HCT116 (cell line): ENCODE measurements around the gene NYAP1. TPM values are rescaled to one million over a fixed set of nuclear protein-coding genes. Genes with fewer than 3 reads are reported as not detected.

Experiments used
- ATAC-seq: fragments of 200-7000 bp; cut with Tn5 transposase; 2 replicates; pipeline ENCODE4 v1.9.1; 2020; ENCODE audit warnings: mild to moderate bottlenecking, moderate library complexity
- BruUV-seq: library from RNA; stranded (reverse); fragments of 400-500 nt; replicated peaks from 2 replicates; lab custom pipeline; 2021; lab: Mats Ljungman, UMichigan
- CTCF ChIA-PET: fragments of 300-600 bp; sonication (Branson Sonifier 250); formaldehyde crosslinking; loops from one replicate; lab custom pipeline; 2021; ENCODE audit warnings: antibody characterized with exemption; lab: Charles Lee
- POLR2A ChIA-PET: fragments of 300-600, 350-600 bp; sonication (Branson Sonifier 250); formaldehyde crosslinking; loops from one replicate; lab custom pipeline; 2021; ENCODE audit warnings: antibody characterized with exemption; lab: Charles Lee
- RAD21 ChIA-PET, 2 experiments: fragments of 300-600 bp; sonication (Branson Sonifier 250); formaldehyde crosslinking; loops; one replicate each; lab custom pipeline; 2023; ENCODE audit warnings: low total read pairs in 2 of 2; ENCODE audit not compliant: uncharacterized antibody in 2 of 2, unreplicated experiment in 2 of 2, low non-redundant PET in 1 of 2; lab: Charles Lee
- DNase-seq: peaks from one replicate; pipeline ENCODE4 v3.0.0-alpha.2; 2010; ENCODE audit warnings: low read depth, low spot score
- H2AFZ ChIP-seq: fragments of 200-600 bp; shearing (Covaris generic), sonication (generic); 2 replicates; pipeline ENCODE4 v1.6.1; 2017; ENCODE audit warnings: low read depth, mixed run types, mixed read lengths, antibody characterized with exemption, low read length; ENCODE audit not compliant: poor library complexity, severe bottlenecking
- H3K27ac ChIP-seq: 2 replicates; pipeline ENCODE4 v1.5.1; 2012; ENCODE audit warnings: low read depth, low read length
- H3K27me3 ChIP-seq: fragments of 200-600 bp; sonication (generic); 2 replicates; pipeline ENCODE4 v1.6.1; 2016; ENCODE audit warnings: mixed run types, low read length, mixed read lengths; ENCODE audit not compliant: insufficient read depth
- H3K36me3 ChIP-seq, 2 experiments: fragments of 200-500 bp in 1 of 2; fragments of 200-600 bp in 1 of 2; sonication (Bioruptor generic) in 1 of 2; sonication (generic) in 1 of 2; 2 replicates each; pipeline versions ENCODE4 v1.5.1 to v1.6.1; 2014 to 2016; ENCODE audit warnings: low read length in 2 of 2, inconsistent platforms in 1 of 2, mixed read lengths in 1 of 2, mixed run types in 1 of 2; ENCODE audit not compliant: insufficient read depth in 2 of 2, control insufficient read depth in 1 of 2
- H3K4me1 ChIP-seq, 2 experiments: fragments of 200-600 bp in 1 of 2; sonication (generic) in 1 of 2; 2 replicates each; pipeline versions ENCODE4 v1.5.1 to v1.6.1; 2012 to 2017; ENCODE audit warnings: low read length in 2 of 2, inconsistent platforms in 1 of 2, mild to moderate bottlenecking in 1 of 2, mixed read lengths in 1 of 2, mixed run types in 1 of 2, moderate library complexity in 1 of 2; ENCODE audit not compliant: insufficient read depth in 2 of 2, control insufficient read depth in 1 of 2
- H3K4me2 ChIP-seq: fragments of 200-600 bp; sonication (generic); 2 replicates; pipeline ENCODE4 v1.6.1; 2017; ENCODE audit warnings: mixed run types, low read length, mixed read lengths
- H3K4me3 ChIP-seq, 2 experiments: fragments of 200-600 bp in 1 of 2; sonication (generic) in 1 of 2; replicated peaks in 1 of 2; 2 replicates each; pipeline ENCODE4 v1.5.1; 2011 to 2016; ENCODE audit warnings: low read length in 2 of 2, control low read depth in 1 of 2, low read depth in 1 of 2, mild to moderate bottlenecking in 1 of 2, mixed read lengths in 1 of 2, mixed run types in 1 of 2
- H3K79me2 ChIP-seq: fragments of 200-600 bp; sonication (generic); 2 replicates; pipeline ENCODE4 v1.6.1; 2017; ENCODE audit warnings: mild to moderate bottlenecking, mixed run types, low read length, moderate library complexity, mixed read lengths; ENCODE audit not compliant: insufficient read depth
- H3K9ac ChIP-seq: fragments of 200-600 bp; sonication (generic); 2 replicates; pipeline ENCODE4 v1.6.1; 2016; ENCODE audit warnings: low read length, mixed read lengths
- H3K9me2 ChIP-seq: fragments of 200-600 bp; sonication (generic), shearing (Covaris generic); 2 replicates; pipeline ENCODE4 v1.6.1; 2017; ENCODE audit warnings: mixed run types, mild to moderate bottlenecking, moderate library complexity; ENCODE audit not compliant: insufficient read depth
- H3K9me3 ChIP-seq, 2 experiments: fragments of 200-500 bp in 1 of 2; fragments of 200-600 bp in 1 of 2; sonication (Bioruptor generic) in 1 of 2; sonication (generic) in 1 of 2; 2 replicates each; pipeline ENCODE4 v1.6.1; 2014 to 2017; ENCODE audit warnings: low read length in 2 of 2, mixed read lengths in 2 of 2, inconsistent platforms in 1 of 2, low read depth in 1 of 2, mild to moderate bottlenecking in 1 of 2, mixed run types in 1 of 2, moderate library complexity in 1 of 2; ENCODE audit not compliant: control insufficient read depth in 1 of 2, insufficient read depth in 1 of 2
- H4K20me1 ChIP-seq: fragments of 200-600 bp; sonication (generic), shearing (Covaris generic); 2 replicates; pipeline ENCODE4 v1.6.1; 2017; ENCODE audit warnings: mixed run types, mild to moderate bottlenecking, moderate library complexity; ENCODE audit not compliant: insufficient read depth
- CBX3 ChIP-seq: IDR thresholded peaks from 2 replicates; pipeline ENCODE4 v1.6.1; 2012; ENCODE audit warnings: low read depth
- CTCF ChIP-seq, 3 experiments: fragments of 200-600 bp in 1 of 3; sonication (generic) in 1 of 3; IDR thresholded peaks in 2 of 3; conservative IDR thresholded peaks in 1 of 3; 2 replicates each; pipeline ENCODE4 v1.5.1; 2012 to 2017; ENCODE audit warnings: low read depth in 2 of 3, low read length in 2 of 3, antibody characterized with exemption in 1 of 3, borderline replicate concordance in 1 of 3, control low read depth in 1 of 3, mild to moderate bottlenecking in 1 of 3, mixed read lengths in 1 of 3, mixed run types in 1 of 3, moderate library complexity in 1 of 3; ENCODE audit not compliant: insufficient read depth in 1 of 3
- ELF1 ChIP-seq: IDR thresholded peaks from 2 replicates; pipeline ENCODE4 v1.6.1; 2012; ENCODE audit warnings: low read depth, borderline replicate concordance
- EZH2phosphoT487 ChIP-seq: fragments of 200-600 bp; IDR thresholded peaks from 2 replicates; pipeline ENCODE4 v1.6.1; 2018; ENCODE audit warnings: antibody characterized with exemption, borderline replicate concordance
- FOSL1 ChIP-seq: IDR thresholded peaks from 2 replicates; pipeline ENCODE4 v1.6.1; 2012; ENCODE audit warnings: low read depth
- MAX ChIP-seq: IDR thresholded peaks from 2 replicates; pipeline ENCODE4 v1.6.1; 2012
- POLR2A ChIP-seq: IDR thresholded peaks from 2 replicates; pipeline ENCODE4 v1.7.0; 2011; ENCODE audit warnings: borderline replicate concordance; ENCODE audit not compliant: insufficient read depth, insufficient read length; ENCODE audit errors: extremely low read depth
- POLR2AphosphoS5 ChIP-seq: IDR thresholded peaks from 2 replicates; pipeline ENCODE4 v1.6.1; 2011; ENCODE audit warnings: mild to moderate bottlenecking, low read depth, low read length, moderate library complexity
- SIN3A ChIP-seq: IDR thresholded peaks from 2 replicates; pipeline ENCODE4 v1.6.1; 2012; ENCODE audit warnings: low read depth
- SP1 ChIP-seq: IDR thresholded peaks from 2 replicates; pipeline ENCODE4 v1.6.1; 2012; ENCODE audit warnings: low read depth
- TCF7L2 ChIP-seq: IDR thresholded peaks from 2 replicates; pipeline ENCODE4 v1.7.0; 2011; ENCODE audit warnings: borderline replicate concordance, inconsistent platforms; ENCODE audit not compliant: insufficient read depth, insufficient read length; ENCODE audit errors: extremely low read depth
- YY1 ChIP-seq: IDR thresholded peaks from 2 replicates; pipeline ENCODE4 v1.6.1; 2011; ENCODE audit warnings: low read length, low read depth, moderate library complexity, mild to moderate bottlenecking; ENCODE audit not compliant: insufficient replicate concordance; ENCODE audit errors: extremely low read depth
- ZFX ChIP-seq: fragments of 450-650 bp; IDR thresholded peaks from 2 replicates; pipeline ENCODE4 v1.6.1; 2017
- intact Hi-C: fragments of 100-400 bp; cut with micrococcal nuclease; formaldehyde crosslinking; loops from 2 replicates; pipeline ENCODE4 v1.10.0; 2022
- total RNA-seq: library from RNA; stranded (reverse); gene quantifications from one replicate; pipeline ENCODE4 v1.2.1, GENCODE V29; 2021; ENCODE audit not compliant: unreplicated experiment
- TF ChIP-seq, protein P1 (sequence below): IDR thresholded peaks from 2 replicates; pipeline ENCODE4 v1.6.1; 2012
- TF ChIP-seq, protein P2 (sequence below): IDR thresholded peaks from 2 replicates; pipeline ENCODE4 v1.6.1; 2012; ENCODE audit warnings: low read depth
- TF ChIP-seq, protein P3 (sequence below): IDR thresholded peaks from 2 replicates; pipeline ENCODE4 v1.6.1; 2011; ENCODE audit warnings: mild to moderate bottlenecking, low read length, moderate library complexity; ENCODE audit not compliant: insufficient replicate concordance; ENCODE audit errors: extremely low read depth

Gene NYAP1
- total RNA-seq, 1 experiment from 2014 or later = 6.7 TPM

- Histone ChIP-seq H3K9me2 (no peaks in the 10 kb centered on the region), H3K36me3 (peaks cover 5 to 39% of the 10 kb centered on the region in 2 experiments; a peak in 2 of 4 replicates), H3K79me2 (peaks cover 51% of the 10 kb centered on the region), H3K4me3 (peak overlapping the region; percentile 85 to 97), H3K4me1 (peaks cover 2 to 52% of the 10 kb centered on the region in 2 experiments), H3K9me3 (no peaks in the 10 kb centered on the region), H3K27ac (peak overlapping the region; percentile 99), H3K9ac (peak overlapping the region; percentile 93), H4K20me1 (no peaks in the 10 kb centered on the region), H3K4me2 (peak overlapping the region; percentile 93), H2AFZ (no peak overlapping the region), H3K27me3 (no peaks in the 10 kb centered on the region)
- TF ChIP-seq SP1 (no peak), ZFX (peak; percentile 95), MAX (no peak), TCF7L2 (peak; percentile 61), SIN3A (no peak), YY1 (no peak), ELF1 (no peak), CBX3 (no peak), POLR2AphosphoS5 (peak; percentile 58), POLR2A (no peak), CTCF (IDR thresholded peaks at IDR 0.05 in 2 of 3, conservative IDR thresholded peaks at IDR 0.05 in 1 of 3; ENCODE audit: borderline replicate concordance in 1 of 3, insufficient read depth in 1 of 3, low read depth in 2 of 3, low read length in 2 of 3) (no peak), EZH2phosphoT487 (no peak), FOSL1 (no peak)
- TF ChIP-seq, protein P1, sequence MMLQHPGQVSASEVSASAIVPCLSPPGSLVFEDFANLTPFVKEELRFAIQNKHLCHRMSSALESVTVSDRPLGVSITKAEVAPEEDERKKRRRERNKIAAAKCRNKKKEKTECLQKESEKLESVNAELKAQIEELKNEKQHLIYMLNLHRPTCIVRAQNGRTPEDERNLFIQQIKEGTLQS = no peak
- TF ChIP-seq, protein P2, sequence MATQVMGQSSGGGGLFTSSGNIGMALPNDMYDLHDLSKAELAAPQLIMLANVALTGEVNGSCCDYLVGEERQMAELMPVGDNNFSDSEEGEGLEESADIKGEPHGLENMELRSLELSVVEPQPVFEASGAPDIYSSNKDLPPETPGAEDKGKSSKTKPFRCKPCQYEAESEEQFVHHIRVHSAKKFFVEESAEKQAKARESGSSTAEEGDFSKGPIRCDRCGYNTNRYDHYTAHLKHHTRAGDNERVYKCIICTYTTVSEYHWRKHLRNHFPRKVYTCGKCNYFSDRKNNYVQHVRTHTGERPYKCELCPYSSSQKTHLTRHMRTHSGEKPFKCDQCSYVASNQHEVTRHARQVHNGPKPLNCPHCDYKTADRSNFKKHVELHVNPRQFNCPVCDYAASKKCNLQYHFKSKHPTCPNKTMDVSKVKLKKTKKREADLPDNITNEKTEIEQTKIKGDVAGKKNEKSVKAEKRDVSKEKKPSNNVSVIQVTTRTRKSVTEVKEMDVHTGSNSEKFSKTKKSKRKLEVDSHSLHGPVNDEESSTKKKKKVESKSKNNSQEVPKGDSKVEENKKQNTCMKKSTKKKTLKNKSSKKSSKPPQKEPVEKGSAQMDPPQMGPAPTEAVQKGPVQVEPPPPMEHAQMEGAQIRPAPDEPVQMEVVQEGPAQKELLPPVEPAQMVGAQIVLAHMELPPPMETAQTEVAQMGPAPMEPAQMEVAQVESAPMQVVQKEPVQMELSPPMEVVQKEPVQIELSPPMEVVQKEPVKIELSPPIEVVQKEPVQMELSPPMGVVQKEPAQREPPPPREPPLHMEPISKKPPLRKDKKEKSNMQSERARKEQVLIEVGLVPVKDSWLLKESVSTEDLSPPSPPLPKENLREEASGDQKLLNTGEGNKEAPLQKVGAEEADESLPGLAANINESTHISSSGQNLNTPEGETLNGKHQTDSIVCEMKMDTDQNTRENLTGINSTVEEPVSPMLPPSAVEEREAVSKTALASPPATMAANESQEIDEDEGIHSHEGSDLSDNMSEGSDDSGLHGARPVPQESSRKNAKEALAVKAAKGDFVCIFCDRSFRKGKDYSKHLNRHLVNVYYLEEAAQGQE = no peak
- TF ChIP-seq, protein P3, sequence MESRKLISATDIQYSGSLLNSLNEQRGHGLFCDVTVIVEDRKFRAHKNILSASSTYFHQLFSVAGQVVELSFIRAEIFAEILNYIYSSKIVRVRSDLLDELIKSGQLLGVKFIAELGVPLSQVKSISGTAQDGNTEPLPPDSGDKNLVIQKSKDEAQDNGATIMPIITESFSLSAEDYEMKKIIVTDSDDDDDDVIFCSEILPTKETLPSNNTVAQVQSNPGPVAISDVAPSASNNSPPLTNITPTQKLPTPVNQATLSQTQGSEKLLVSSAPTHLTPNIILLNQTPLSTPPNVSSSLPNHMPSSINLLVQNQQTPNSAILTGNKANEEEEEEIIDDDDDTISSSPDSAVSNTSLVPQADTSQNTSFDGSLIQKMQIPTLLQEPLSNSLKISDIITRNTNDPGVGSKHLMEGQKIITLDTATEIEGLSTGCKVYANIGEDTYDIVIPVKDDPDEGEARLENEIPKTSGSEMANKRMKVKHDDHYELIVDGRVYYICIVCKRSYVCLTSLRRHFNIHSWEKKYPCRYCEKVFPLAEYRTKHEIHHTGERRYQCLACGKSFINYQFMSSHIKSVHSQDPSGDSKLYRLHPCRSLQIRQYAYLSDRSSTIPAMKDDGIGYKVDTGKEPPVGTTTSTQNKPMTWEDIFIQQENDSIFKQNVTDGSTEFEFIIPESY = no peak
- CTCF ChIA-PET = interaction anchor here (2.1 kb wide), 1 partner anchor 14 kb away, joined by 10 read pairs; no protein-coding TSS in a partner anchor
- BruUV-seq = no TSS peak
- no peak for DNase-seq
- POLR2A ChIA-PET = no interaction called here
- RAD21 ChIA-PET = no interaction called here
- peak; percentile 49 for ATAC-seq
- intact Hi-C loops = no loop called here
Measured at GRCh38 chr7:100435401-100436304, 48.1 kb upstream of the NYAP1 start.
